ENCODE data around the gene TTC34.

The TTC34 gene

DNA sequence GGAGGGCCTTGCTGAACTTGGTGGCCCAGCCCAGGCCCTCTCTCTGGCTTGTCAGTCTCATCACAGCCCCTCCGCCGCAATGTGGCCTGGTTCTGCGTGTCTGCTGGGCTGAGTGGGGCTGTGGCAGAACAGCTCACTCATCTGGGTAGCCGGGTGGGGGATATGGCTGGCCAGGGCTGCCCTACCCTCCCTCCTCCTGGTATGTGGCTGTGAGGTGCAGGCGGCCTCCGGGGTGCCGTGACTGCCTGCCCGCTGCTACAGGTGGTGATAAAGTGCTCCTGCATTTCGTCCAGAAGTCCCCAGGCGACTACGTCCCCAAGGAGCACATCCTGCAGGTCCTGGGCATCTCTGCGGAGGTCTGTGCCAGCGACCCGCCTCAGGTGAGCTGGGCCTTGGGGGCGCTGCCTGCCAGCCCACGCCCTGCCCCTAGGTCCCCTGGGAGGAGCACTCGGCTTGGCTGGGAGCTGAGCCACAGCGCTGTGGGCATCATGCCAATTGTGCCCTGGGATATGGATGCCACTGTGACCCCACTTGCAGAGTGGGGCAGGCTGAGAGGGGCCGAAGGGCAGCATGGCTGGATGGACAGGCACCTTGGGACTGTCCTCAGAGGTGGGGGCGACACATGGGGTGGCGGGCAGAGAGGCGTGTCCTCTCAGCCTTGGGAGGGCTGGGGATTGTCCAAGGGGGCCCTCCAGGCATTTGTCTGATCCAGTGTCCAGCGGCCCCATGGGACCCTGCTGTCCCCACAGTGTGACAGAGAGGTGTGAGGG is 212.6 kb downstream of the TTC34 start:
- TF ChIP-seq, protein P1, sequence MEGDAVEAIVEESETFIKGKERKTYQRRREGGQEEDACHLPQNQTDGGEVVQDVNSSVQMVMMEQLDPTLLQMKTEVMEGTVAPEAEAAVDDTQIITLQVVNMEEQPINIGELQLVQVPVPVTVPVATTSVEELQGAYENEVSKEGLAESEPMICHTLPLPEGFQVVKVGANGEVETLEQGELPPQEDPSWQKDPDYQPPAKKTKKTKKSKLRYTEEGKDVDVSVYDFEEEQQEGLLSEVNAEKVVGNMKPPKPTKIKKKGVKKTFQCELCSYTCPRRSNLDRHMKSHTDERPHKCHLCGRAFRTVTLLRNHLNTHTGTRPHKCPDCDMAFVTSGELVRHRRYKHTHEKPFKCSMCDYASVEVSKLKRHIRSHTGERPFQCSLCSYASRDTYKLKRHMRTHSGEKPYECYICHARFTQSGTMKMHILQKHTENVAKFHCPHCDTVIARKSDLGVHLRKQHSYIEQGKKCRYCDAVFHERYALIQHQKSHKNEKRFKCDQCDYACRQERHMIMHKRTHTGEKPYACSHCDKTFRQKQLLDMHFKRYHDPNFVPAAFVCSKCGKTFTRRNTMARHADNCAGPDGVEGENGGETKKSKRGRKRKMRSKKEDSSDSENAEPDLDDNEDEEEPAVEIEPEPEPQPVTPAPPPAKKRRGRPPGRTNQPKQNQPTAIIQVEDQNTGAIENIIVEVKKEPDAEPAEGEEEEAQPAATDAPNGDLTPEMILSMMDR (IDR thresholded peaks at IDR 0.05; ENCODE audit: insufficient read depth, low read length, poor library complexity, severe bottlenecking), result no peak
- Histone ChIP-seq H3K4me3 (replicated peaks; ENCODE audit: low read depth, low read length) (no peak overlapping the region), H3K27me3 (replicated peaks; ENCODE audit: control insufficient read depth, insufficient read depth, low read length) (no peaks in the 10 kb centered on the region), H3K36me3 (ENCODE audit: control insufficient read depth, insufficient read depth, low read length) (no peaks in the 10 kb centered on the region)
- no peak for DNase-seq (ENCODE audit: extremely low read depth, insufficient read length)

DNA sequence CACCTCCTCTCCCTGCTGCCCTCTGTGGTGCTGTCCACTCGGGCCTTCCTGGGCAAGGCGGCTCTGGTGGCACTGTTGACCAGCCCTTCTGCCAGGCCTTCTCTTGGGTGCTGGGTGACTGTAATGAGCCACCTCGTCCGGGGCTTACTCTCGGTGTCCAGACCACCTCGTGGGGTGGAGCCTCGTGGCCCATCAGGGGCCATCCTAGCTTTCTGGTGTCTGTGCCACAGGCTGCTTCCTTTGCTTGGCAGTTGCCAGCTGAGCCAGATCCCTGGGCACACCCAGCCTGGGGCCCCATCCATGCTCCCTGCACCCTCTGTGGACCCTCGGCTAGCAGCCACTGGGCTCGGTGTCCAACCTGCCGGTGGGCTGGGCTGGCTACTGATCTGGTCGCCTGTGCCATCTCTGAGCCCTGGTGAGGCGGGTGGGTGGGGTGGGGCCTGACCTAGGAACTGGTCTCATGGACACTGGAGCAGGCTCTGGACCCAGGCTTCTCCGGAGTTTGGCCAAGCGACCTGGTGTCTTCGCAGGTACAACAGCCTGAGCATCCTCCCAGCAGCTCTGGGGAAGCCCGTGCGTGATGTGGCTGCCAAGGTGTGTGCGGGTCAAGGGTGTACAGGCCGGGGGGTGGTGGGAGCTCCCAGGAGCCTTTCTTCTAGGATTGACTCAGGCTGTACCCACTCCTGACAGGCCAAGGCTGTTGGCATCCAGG is 213.5 kb downstream of the TTC34 start:
- Histone ChIP-seq H3K4me3 (replicated peaks; ENCODE audit: low read depth, low read length) (no peak overlapping the region), H3K36me3 (ENCODE audit: control insufficient read depth, insufficient read depth, low read length) (no peaks in the 10 kb centered on the region), H3K27me3 (replicated peaks; ENCODE audit: control insufficient read depth, insufficient read depth, low read length) (no peaks in the 10 kb centered on the region)
- DNase-seq (ENCODE audit: extremely low read depth, insufficient read length), result no peak
- TF ChIP-seq, protein P1 (IDR thresholded peaks at IDR 0.05; ENCODE audit: insufficient read depth, low read length, poor library complexity, severe bottlenecking), result no peak

DNA sequence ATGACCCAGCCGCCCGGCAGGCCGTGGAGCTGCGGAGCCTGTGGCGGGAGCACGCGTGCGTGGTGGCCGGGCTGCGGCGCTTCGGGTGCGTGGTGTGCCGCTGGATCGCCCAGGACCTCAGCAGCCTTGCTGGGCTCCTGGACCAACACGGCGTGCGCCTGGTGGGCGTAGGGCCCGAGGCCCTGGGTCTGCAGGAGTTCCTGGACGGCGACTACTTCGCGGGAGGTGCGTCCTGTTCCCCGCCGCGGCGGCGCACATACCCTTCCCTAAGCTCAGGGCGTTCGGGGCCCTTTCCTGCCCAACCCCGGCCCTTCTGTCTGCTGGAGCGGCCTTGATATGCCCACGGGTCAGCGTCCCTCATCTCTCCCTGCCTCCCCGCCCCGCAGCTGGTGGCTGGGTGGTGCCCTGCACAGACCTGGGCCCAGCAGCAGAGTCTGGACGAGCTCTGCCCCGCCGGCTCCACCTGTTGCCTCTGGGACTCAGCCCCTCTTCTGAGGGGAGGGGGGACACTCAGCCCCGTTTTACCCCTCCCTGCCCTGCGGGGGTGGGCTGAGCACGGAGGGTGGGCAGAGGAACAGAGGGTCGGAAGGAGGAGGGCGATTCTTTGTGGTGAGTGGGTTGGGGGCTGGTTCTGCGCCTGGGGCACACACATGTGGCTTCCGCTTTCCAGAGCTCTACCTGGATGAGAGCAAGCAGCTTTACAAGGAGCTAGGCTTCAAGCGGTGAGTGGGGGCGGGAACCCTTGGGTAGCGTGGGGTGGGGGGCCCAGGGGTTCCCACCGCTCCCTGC is 214.2 kb downstream of the TTC34 start:
- DNase-seq (ENCODE audit: extremely low read depth, insufficient read length), result peak; percentile 52
- H3K27me3 ChIP-seq (replicated peaks; ENCODE audit: control insufficient read depth, insufficient read depth, low read length), result no peaks in the 10 kb centered on the region
- H3K4me3 ChIP-seq (replicated peaks; ENCODE audit: low read depth, low read length), result peak overlapping the region; percentile 91
- TF ChIP-seq, protein P1 (IDR thresholded peaks at IDR 0.05; ENCODE audit: insufficient read depth, low read length, poor library complexity, severe bottlenecking), result no peak
- H3K36me3 ChIP-seq (ENCODE audit: control insufficient read depth, insufficient read depth, low read length), result peaks cover 3% of the 10 kb centered on the region

DNA sequence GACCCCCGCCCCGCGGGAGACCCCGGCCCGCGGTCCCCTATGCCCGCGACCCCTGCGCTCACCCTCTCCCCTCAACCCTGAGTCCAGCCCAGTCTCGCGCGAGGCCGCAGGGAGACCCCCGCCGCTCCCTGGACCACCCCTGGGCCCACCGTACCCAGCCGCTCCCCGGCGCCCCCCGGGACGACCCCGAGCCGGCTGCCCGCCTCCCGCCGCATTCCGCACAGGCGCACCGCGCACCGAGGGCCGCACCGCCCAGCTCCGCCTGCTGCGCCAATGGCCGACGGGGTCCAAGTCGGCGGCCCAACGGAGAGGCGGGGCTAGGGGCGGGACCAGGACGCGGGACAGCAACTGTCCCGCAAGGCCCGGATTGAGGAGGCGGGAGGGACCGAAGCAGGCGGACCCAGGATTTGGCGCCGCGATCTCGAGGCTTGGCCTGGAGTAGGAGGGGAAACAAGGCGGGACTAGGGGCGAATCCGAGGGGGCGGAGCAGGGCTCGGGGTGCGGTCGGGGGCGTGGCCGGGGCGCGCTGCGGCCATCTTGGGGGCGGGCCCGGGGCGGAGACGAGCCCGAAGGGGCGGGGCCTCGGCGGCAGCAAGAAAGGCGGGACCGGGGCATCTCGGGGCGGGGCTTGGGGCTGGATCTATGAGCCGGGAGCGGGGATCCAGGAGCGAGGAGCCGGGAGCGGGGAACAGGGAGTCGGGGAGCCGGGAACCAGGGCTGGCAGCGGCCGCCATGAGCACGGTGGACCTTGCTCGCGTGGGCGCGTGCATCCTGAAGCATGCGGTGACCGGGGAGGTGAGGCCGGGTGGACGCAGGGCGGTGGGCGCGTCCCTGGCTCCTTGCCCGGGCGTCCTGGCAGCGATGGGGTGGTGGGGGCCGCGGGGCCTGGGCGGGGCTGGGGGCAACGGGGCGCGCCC is 215.1 kb downstream of the TTC34 start, which contains the start of gene PRXL2B:
PRXL2B (plus strand) TSS at position 624 of the 917 bp plus-strand sequence; CDS start at position 733, 109 bp downstream.
- TF ChIP-seq, protein P1 (IDR thresholded peaks at IDR 0.05; ENCODE audit: insufficient read depth, low read length, poor library complexity, severe bottlenecking), result no peak
- Histone ChIP-seq H3K27me3 (replicated peaks; ENCODE audit: control insufficient read depth, insufficient read depth, low read length) (no peaks in the 10 kb centered on the region), H3K4me3 (replicated peaks; ENCODE audit: low read depth, low read length) (peak within 1 kb of the TSS; percentile 91), H3K36me3 (ENCODE audit: control insufficient read depth, insufficient read depth, low read length) (peaks cover 3% of the 10 kb centered on the region)
- peak; percentile 96 for DNase-seq (ENCODE audit: extremely low read depth, insufficient read length)

Data from GM06990 (cell line).